NB4 (cell line): ENCODE data around the gene NCOA1.

Experiments
- MAX ChIP-seq: IDR thresholded peaks from 2 replicates; pipeline ENCODE4 v1.6.1; 2011; ENCODE audit warnings: low read depth, low read length
- TF ChIP-seq, protein P1 (sequence below): IDR thresholded peaks from one replicate; pipeline ENCODE4 v1.5.1; 2012; ENCODE audit warnings: low read depth, low read length

GRCh38 chr2:24576146-24576545 lies 85.1 kb downstream of the NCOA1 start:
- TF ChIP-seq, protein P1, sequence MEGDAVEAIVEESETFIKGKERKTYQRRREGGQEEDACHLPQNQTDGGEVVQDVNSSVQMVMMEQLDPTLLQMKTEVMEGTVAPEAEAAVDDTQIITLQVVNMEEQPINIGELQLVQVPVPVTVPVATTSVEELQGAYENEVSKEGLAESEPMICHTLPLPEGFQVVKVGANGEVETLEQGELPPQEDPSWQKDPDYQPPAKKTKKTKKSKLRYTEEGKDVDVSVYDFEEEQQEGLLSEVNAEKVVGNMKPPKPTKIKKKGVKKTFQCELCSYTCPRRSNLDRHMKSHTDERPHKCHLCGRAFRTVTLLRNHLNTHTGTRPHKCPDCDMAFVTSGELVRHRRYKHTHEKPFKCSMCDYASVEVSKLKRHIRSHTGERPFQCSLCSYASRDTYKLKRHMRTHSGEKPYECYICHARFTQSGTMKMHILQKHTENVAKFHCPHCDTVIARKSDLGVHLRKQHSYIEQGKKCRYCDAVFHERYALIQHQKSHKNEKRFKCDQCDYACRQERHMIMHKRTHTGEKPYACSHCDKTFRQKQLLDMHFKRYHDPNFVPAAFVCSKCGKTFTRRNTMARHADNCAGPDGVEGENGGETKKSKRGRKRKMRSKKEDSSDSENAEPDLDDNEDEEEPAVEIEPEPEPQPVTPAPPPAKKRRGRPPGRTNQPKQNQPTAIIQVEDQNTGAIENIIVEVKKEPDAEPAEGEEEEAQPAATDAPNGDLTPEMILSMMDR = no peak
- TF ChIP-seq MAX = no peak
